ENCODE results near the gene ARAP3. TPM values are rescaled to one million over a fixed set of nuclear protein-coding genes. Genes with fewer than 3 reads are reported as not detected.

The ARAP3 gene
- total RNA-seq, 1 donor from 2014 or later = 8.6 TPM

Other genes starting within 250 kb of the ARAP3 start
- gene PCDHGC3, start 206.3 kb downstream of the ARAP3 start, total RNA-seq (ENCODE audit: unreplicated experiment) = 40.1 TPM
- 6.7 TPM for gene PCDHGC4, start 197.2 kb downstream of the ARAP3 start, total RNA-seq (ENCODE audit: unreplicated experiment)
- gene PCDHGC5, start 193.1 kb downstream of the ARAP3 start, total RNA-seq (ENCODE audit: unreplicated experiment) = 4.0 TPM
- 51.6 TPM for gene DIAPH1, start 63.2 kb downstream of the ARAP3 start, total RNA-seq (ENCODE audit: unreplicated experiment)
- 81.8 TPM for gene HDAC3, start 45.4 kb downstream of the ARAP3 start, total RNA-seq (ENCODE audit: unreplicated experiment)
- gene RELL2, start 45.2 kb downstream of the ARAP3 start, total RNA-seq (ENCODE audit: unreplicated experiment) = 12.6 TPM
- 25.8 TPM for gene FCHSD1, start 30.8 kb downstream of the ARAP3 start, total RNA-seq (ENCODE audit: unreplicated experiment)
- 7.9 TPM for gene PCDH1, start 196.2 kb upstream of the ARAP3 start, total RNA-seq (ENCODE audit: unreplicated experiment)
- gene DELE1, start 241.6 kb upstream of the ARAP3 start, total RNA-seq (ENCODE audit: unreplicated experiment) = 108 TPM

Data from glutamatergic neuron (in vitro differentiated cells).